GM18517 (cell line): ENCODE data around the gene LRRN4CL.
"Not testable (repeated sequence)": the region's sequence is repeated elsewhere in the genome, so short reads cannot be mapped to it uniquely, and the experiment has no call there.

Experiments
- ATAC-seq: cut with Tn5 transposase; IDR thresholded peaks from one replicate; pipeline ENCODE4 v1.9.1; 2021; ENCODE audit warnings: mild to moderate bottlenecking, moderate library complexity; ENCODE audit not compliant: unreplicated experiment

LRRN4CL gene

GRCh38 chr11:62710001-62710345 is 20.6 kb upstream of the LRRN4CL start:
- ATAC-seq, result no peak

GRCh38 chr11:62709247-62710000 is 20.1 kb upstream of the LRRN4CL start:
- peak; percentile 70 for ATAC-seq

GRCh38 chr11:62708793-62709192 is 19.5 kb upstream of the LRRN4CL start:
- ATAC-seq, result no peak

- ATAC-seq, result no peak
Measured at GRCh38 chr11:62708392-62708791, 19.1 kb upstream of the LRRN4CL start.

GRCh38 chr11:62707277-62707861 is 18.0 kb upstream of the LRRN4CL start, which contains the start of the genes BSCL2 and GNG3:
BSCL2 (minus strand) TSS chr11:62707424; CDS start chr11:62707195, 229 bp downstream.
GNG3 (plus strand) TSS chr11:62707676; CDS start chr11:62708296, 620 bp downstream.
- ATAC-seq, result no peak

GRCh38 chr11:62706850-62707247 is 17.5 kb upstream of the LRRN4CL start:
- no peak for ATAC-seq

GRCh38 chr11:62705880-62706849 is 16.8 kb upstream of the LRRN4CL start:
- ATAC-seq, result peak; percentile 34

GRCh38 chr11:62705413-62705812 is 16.1 kb upstream of the LRRN4CL start:
- no peak for ATAC-seq

- ATAC-seq, result not testable (repeated sequence)
Measured at GRCh38 chr11:62703921-62704320, 14.6 kb upstream of the LRRN4CL start.

- no peak for ATAC-seq
Measured at GRCh38 chr11:62702246-62702645, 12.9 kb upstream of the LRRN4CL start.

- no peak for ATAC-seq
Measured at GRCh38 chr11:62694455-62695167, 5.3 kb upstream of the LRRN4CL start.

GRCh38 chr11:62693624-62694023 is 4.3 kb upstream of the LRRN4CL start:
- not testable (repeated sequence) for ATAC-seq

- no peak for ATAC-seq
Measured at GRCh38 chr11:62688491-62688890, 839 bp downstream of the LRRN4CL start.

- ATAC-seq, result no peak
Measured at GRCh38 chr11:62687508-62688396, 1.6 kb downstream of the LRRN4CL start.

GRCh38 chr11:62682518-62682917 is 6.8 kb downstream of the LRRN4CL start:
- ATAC-seq, result no peak

- peak; percentile 47 for ATAC-seq
Measured at GRCh38 chr11:62680825-62681240, 8.5 kb downstream of the LRRN4CL start.

- no peak for ATAC-seq
Measured at GRCh38 chr11:62678770-62679696, 10.3 kb downstream of the LRRN4CL start, which contains the start of gene UBXN1. UBXN1 (minus strand) TSS chr11:62679073; CDS start chr11:62678923, 150 bp downstream.

GRCh38 chr11:62678433-62678769 is 10.9 kb downstream of the LRRN4CL start:
- ATAC-seq, result no peak

GRCh38 chr11:62677714-62678113 is 11.6 kb downstream of the LRRN4CL start:
- ATAC-seq, result no peak
